ENCODE results near the gene RMND1. TPM values are rescaled to one million over a fixed set of nuclear protein-coding genes. Genes with fewer than 3 reads are reported as not detected.
A peak's percentile ranks its signal among the peaks of the same experiment; 100 is the strongest.

Gene RMND1, protein sequence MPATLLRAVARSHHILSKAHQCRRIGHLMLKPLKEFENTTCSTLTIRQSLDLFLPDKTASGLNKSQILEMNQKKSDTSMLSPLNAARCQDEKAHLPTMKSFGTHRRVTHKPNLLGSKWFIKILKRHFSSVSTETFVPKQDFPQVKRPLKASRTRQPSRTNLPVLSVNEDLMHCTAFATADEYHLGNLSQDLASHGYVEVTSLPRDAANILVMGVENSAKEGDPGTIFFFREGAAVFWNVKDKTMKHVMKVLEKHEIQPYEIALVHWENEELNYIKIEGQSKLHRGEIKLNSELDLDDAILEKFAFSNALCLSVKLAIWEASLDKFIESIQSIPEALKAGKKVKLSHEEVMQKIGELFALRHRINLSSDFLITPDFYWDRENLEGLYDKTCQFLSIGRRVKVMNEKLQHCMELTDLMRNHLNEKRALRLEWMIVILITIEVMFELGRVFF
- 56.2 and 60.8 TPM in 2 replicates for total RNA-seq (2014; rRNA removed; shearing (Covaris generic); ENCODE audit: low replicate concordance)

DNA sequence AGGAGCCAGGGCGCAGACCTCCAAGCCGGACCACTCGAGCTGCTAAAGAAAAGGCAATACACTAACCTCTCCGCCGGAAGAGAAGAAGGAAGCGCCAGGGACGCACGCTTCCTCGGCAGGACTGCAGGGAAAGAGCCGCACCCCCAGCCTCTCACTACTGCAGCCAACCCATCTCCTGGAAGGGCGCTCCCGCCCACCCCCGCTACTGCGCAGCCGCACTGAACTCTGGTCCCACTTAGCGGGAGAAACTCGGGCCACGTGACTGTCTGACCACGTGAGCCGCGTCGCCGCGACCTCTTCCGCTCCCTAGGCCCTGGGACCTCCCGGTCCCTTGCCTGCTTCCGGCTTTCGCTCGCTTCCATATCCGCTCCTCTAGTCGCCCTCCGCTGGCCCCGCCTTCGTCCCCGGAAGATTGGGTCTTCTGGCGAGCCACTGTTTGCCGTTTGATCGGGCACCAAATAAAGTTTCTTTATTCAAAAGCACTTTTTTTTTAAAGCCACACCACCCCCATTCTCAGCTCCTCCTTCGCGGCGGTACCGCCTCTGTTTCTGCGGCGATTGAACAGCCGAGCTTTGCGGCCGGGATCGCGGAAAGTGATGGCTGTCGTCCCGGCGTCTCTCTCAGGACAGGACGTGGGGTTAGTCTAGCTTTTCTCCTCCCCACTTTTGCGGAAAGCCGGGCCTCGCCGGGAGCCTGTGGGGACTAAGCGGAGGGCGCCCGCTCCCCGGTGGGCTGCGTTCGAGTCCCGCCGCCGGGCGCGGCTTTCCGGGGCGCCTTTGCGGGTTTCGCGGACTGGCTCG, at the start of gene RMND1:
TSS of gene RMND1 (minus strand) at position 177 of the 800 bp plus-strand sequence. CDS start 6,315 bp downstream, outside the sequence.
- in situ Hi-C loops (cut with HindIII; ENCODE audit: low pct_unique_long_range_greater_than_20kb, low sequenced_read_pairs) = no loop called here
- peak; percentile 99 for DNase-seq (ENCODE audit: low read depth)

DNA sequence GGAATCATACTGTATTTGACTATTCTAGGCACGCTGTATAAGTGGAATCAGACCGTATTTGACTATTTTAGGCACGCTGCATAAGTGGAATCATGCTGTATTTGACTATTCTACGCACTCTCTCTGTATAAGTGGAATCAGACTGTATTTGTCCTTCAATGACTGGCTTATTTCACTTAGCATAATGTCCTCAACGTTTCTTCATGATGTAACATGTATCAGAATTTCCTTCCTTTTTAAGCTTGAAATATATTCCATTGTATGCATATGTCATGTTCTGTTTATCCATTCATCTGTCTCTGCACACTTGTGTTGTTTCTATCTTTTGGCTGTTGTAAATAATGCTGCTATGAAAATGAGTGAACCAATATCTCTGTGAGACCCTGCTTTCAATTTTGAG, 47.6 kb upstream of the RMND1 start:
- DNase-seq (ENCODE audit: low read depth) = no peak
- in situ Hi-C loops (cut with HindIII; ENCODE audit: low pct_unique_long_range_greater_than_20kb, low sequenced_read_pairs) = no loop called here

DNA sequence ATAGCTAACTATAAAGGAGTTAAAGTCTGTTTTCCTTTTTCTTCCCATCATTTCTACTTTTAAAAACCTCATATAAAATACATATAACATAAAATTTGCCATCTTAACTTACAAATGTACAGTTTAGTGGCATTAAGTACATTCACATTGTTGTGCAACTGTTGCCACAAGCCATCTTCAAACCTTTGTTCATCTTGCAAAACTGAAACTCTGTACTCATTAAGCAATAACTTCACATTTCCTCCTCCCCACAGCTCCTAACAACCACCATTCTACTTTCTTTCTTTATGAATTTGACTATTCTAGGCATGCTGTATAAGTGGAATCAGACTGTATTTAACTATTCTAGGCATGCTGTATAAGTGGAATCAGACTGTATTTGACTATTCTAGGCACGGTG, 46.4 kb upstream of the RMND1 start:
- DNase-seq (ENCODE audit: low read depth) = no peak
- in situ Hi-C loops (cut with HindIII; ENCODE audit: low pct_unique_long_range_greater_than_20kb, low sequenced_read_pairs) = no loop called here

DNA sequence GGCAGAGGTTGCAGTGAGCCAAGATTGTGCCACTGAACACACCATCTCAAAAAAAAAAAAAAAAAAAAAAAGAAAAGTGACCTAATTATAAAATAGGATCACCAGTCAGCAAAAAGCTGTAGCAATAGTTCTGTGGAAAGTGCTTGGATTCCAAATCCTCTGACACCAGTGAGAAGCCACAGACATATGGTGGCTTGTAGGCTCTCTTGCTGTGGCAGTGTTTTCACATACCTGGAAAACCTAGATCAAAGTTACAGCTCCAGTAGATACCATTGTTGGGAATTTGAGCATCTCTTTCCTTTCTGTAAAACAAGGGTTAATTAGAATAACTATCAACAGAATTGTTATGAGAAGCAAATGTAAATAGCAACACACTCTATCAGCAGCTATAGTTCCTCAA, 46.0 kb upstream of the RMND1 start:
- DNase-seq (ENCODE audit: low read depth) = no peak
- in situ Hi-C loops (cut with HindIII; ENCODE audit: low pct_unique_long_range_greater_than_20kb, low sequenced_read_pairs) = no loop called here

DNA sequence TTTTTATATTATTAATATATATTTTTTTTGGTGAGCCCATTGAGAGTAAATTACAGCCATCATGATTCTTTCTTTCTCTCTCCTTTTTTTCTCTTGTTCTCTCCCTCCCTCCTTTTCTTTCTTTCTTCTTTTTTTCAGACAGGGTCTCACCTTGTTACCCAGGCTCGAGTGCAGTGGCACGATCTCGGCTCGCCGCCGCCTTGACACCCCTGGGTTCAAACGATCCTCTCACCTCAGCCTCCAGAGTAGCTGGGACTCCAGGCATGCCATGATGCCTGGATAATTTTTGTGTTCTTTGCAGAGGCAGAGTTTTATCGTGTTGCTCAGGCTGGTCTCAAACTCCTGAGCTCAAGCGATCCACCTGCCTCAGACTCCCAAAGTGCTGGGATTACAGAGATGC, 43.5 kb upstream of the RMND1 start:
- in situ Hi-C loops (cut with HindIII; ENCODE audit: low pct_unique_long_range_greater_than_20kb, low sequenced_read_pairs) = no loop called here
- DNase-seq (ENCODE audit: low read depth) = no peak

DNA sequence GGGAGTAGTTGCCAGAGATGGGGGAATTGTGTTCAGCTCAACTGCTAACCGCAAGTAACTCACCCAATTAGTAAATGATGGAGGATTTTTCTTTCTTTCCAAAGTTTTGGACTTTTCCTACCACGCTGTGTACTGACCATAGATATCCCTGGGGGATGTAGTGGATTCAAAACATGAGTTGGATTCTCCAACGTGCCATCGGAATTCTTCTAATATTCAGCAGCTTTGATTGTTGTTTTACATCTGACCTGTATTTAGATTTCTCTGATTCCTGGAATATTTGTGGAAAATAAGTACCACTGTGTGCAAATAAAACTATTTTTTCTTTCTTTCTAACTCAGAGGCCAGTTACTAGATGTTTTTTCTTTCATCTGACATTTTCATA, 43.0 kb upstream of the RMND1 start:
- in situ Hi-C loops (cut with HindIII; ENCODE audit: low pct_unique_long_range_greater_than_20kb, low sequenced_read_pairs) = no loop called here
- DNase-seq (ENCODE audit: low read depth) = no peak

DNA sequence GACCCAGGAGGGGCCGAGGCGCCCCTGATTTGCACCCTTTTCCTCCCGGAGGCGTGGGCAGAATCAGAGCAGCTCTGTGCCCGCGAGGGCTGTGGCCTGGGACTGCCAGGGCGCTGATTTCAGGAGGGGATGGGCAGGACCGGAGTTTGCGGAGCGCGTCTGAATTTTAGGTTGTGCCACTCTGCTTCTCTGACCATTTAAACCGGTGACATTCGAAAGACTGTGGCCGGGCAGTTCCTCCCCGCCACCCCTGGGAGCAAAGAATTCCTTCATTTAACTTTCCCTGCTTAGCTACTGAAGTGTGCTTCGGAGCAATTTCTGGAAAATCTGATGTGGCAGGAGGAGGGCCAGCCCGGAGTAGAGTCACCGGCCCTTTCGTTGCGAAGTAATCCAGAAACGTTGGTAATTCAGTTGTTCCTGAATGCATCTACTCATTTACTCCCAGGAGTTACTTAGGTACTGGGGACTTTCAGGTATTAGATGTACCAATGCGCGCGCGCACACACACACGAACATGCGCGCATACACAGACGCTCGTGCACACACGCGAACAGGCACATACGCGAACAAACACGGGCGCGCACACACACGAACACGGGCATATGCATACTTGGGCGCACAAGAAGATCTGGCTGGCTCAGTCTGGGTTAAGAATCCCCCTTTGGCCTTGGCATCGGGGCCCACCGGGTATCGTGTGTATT, 42.5 kb upstream of the RMND1 start:
- in situ Hi-C loops (cut with HindIII; ENCODE audit: low pct_unique_long_range_greater_than_20kb, low sequenced_read_pairs) = no loop called here
- no peak for DNase-seq (ENCODE audit: low read depth)

DNA sequence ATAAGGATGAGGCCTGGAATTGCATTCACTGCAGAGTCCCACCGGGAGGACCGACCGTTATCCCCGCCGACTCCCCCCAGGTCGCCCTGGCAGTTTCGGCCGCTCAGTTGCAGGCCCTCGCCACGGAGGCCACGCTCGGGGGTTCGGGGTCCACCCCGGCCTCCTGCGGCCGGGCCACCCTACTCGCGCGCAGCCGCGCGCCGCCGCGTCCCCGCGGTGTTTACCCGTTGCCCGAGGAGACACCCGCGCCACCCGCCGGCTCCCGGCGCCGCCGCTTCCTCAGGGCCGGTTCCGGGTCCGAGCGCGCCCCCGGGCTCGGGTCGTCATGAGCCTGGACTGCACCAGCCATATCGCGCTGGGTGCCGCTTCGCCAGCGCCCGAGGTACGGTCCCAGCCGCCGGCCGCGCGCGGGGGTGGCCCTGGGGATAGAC, 41.9 kb upstream of the RMND1 start, which contains the start of gene CCDC170:
TSS of gene CCDC170 (plus strand) at position 214 of the 431 bp plus-strand sequence. CDS start at position 326, 112 bp downstream.
- no peak for DNase-seq (ENCODE audit: low read depth)
- in situ Hi-C loops (cut with HindIII; ENCODE audit: low pct_unique_long_range_greater_than_20kb, low sequenced_read_pairs) = no loop called here

DNA sequence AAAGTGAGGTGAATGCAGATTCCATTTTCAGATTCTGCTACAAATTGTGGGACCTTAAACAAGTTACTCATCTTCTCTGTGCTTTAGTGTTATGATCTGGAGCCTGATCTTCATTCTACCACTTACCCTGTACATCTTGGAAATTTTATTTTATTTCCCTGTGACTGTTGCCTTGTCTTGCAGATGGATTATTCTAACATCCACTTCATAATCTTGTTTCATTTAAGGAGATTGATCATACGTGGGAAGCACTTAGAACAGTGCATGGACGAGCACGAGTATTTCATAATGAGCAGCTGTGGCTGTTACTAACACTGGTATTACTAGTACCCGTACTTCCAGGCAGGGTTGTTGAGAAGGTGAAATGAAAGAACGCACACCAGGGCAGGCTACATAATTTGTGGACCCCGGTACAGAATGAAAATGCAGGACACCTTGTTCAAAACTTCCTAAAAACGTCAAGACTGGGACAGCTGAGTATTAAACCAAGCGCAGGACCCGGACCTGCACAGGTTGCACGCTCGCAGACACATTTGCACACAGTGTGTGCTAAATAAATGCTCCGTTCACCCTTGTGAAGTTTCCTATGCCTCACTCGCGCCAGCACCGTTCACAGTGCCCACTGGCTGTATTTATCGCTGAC, 41.4 kb upstream of the RMND1 start:
- in situ Hi-C loops (cut with HindIII; ENCODE audit: low pct_unique_long_range_greater_than_20kb, low sequenced_read_pairs) = no loop called here
- DNase-seq (ENCODE audit: low read depth) = no peak

DNA sequence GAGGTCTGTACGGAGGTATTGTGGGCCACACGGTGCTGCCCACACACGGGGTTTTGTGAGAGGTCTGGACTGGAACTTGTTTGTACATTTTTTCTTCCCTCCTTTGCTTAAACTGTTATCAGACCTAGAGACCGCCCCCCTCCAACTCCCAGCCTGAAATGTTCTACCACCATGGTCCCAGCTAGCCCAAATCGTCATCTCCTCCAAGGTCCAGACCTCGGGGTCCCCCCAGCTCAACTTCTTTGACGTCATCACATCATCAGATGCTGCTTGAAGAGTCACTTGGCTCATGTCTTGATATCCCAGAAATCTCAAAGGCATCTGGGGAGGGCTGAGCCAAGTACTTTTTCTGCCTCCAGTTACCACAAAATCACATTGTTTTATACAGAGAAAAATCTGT, 39.1 kb upstream of the RMND1 start:
- DNase-seq (ENCODE audit: low read depth) = no peak
- in situ Hi-C loops (cut with HindIII; ENCODE audit: low pct_unique_long_range_greater_than_20kb, low sequenced_read_pairs) = no loop called here

DNA sequence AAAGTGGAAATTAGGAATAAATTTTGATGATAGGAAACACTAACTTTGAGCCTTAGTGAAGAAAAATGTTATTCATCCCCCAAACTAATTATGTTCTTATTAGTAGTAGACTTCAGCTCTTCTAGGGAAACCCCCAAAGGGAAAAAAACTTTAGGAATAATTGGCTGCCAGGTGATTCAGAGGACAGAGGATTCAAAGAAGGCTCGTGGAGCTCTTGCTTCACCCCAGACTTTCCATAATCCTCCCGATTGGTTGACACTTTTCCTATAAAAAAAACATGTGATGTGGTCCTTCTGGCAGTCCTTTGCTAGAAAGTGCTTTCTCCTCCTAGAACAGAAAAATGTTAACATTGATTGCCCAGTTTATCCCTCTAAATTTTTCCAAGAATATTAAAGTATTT, 36.3 kb upstream of the RMND1 start:
- DNase-seq (ENCODE audit: low read depth) = no peak
- in situ Hi-C loops (cut with HindIII; ENCODE audit: low pct_unique_long_range_greater_than_20kb, low sequenced_read_pairs) = no loop called here

DNA sequence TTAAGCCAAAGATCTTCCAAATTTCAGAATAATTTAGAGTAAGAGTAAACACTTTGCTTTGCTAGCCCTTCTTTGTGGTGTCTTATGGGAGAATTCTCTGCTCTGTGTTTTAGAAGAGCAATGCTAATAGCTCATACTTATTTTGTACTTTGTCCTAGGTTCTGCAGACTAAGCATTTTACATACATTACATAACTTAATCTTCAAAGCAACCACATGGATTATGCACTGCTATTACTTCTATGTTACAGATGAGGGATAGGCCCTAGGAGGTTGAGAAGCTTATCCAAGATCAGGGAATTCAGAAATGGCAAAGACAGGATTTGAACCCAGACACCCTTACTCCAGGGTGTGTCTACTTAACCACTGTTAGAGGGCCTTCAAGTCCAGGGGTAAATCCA, 32.1 kb upstream of the RMND1 start:
- in situ Hi-C loops (cut with HindIII; ENCODE audit: low pct_unique_long_range_greater_than_20kb, low sequenced_read_pairs) = no loop called here
- no peak for DNase-seq (ENCODE audit: low read depth)

DNA sequence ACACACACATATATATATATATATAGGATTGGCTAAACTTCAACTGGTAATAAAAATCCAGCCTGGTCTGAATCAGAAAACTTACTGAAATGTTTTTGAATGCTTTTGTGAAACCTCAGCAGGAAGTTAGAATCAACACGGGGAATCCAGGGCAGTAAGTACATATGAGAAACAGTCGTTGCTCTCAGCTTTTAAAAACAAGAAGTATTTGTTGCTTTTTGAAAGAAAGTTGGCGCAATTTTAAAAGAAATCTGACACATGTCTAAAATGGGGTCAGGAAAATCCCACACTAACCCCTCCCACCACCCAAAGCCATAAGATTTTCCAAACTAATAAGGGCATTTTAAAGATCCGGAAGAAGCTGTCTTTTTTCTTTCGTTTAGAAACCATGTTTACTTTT, 30.4 kb upstream of the RMND1 start:
- no peak for DNase-seq (ENCODE audit: low read depth)
- in situ Hi-C loops (cut with HindIII; ENCODE audit: low pct_unique_long_range_greater_than_20kb, low sequenced_read_pairs) = no loop called here

DNA sequence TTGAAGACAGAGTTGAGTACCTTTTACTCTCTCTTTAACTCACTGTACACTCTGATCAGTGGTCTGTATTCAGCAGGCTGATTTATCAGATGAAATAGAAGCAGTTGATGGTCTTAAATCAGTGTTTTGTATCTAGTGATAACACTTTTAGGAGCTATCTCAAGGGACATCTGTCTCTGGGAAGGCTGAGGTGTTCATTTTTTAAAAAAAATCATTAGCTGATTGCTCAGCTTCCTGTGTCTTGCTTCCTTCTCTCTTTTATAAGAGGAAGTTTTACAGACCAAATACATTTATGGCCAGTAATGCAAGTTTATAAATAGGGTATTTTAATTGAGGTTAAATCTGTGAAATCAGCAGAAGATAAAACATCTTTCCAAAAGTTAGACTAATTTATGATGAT, 29.9 kb upstream of the RMND1 start:
- DNase-seq (ENCODE audit: low read depth) = no peak
- in situ Hi-C loops (cut with HindIII; ENCODE audit: low pct_unique_long_range_greater_than_20kb, low sequenced_read_pairs) = no loop called here

DNA sequence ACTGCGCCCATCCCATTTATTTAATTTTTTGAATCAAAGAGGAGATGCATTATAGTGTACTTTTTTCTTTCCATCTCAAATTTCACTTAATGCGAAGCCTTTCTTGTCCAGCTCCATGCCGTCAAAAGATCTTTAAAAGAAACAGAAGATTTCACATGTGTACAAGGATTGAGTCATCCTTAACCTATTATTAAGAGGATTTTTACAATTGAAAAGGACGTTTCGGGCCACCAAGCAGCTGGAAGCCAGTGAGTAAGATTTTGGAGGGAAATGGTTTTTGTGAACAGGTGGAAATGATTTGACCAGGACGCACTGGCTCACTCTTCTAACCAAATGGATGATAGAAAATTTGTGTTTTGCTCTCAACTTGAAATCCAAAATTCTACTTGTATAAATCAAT, 26.7 kb upstream of the RMND1 start:
- DNase-seq (ENCODE audit: low read depth) = no peak
- in situ Hi-C loops (cut with HindIII; ENCODE audit: low pct_unique_long_range_greater_than_20kb, low sequenced_read_pairs) = no loop called here

DNA sequence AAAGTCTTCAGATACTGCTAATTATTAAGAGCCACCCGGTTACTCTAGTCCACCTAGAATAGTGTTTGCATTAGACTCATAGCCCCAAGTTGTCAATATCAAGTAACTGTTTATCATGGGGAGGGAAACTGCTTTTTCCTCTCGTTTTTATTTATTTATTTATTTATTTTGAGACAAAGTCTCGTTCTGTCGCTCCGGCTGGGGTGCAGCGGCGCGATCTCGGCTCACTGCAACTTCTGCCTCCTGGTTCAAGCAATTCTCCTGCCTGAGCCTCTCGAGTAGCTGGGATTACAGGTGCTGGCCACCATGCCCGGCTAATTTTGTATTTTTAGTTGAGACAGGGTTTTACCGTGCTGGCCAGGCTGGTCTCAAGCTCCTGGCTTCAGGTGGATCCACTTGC, 25.8 kb upstream of the RMND1 start:
- no peak for DNase-seq (ENCODE audit: low read depth)
- in situ Hi-C loops (cut with HindIII; ENCODE audit: low pct_unique_long_range_greater_than_20kb, low sequenced_read_pairs) = no loop called here

DNA sequence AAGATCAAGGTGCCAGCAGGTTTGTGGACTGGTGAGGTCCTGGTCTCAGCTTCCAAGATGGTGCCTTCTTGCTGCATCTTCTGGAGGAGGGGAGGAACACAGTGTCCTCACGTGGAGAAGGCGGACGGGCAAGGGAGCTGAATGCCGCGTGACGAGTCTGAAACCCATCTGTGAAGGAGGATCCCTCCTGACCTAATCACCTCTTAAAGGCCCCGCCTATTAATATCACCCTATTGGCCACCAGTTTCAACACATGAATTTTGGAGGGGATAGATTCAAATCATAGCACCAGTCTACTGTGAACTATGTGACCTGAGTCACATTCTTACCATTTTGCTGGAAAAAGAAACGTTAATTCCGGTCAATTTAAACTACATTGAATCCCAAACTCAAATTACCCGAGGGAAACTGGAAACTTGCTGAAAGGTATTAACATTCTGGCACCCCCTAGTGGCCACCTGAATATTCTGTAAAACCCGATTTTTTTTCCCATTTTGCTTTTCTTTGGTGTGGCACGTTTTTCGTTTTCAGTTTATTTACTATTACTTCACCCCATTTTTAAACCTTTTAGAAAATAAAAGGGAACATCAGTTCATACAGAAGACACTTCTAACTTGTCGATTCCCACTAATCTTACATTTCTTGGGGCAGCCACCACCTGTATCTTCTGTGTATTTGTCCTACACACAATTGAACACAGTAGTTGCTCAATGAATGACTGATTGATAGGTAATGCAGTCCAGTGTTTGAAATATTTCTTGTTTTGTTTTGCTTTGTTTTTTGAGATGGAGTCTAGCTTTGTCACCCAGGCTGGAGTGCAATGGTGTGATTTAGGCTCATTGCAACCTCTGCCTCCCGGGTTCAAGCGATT, 24.0 kb upstream of the RMND1 start:
- in situ Hi-C loops (cut with HindIII; ENCODE audit: low pct_unique_long_range_greater_than_20kb, low sequenced_read_pairs) = no loop called here
- peak; percentile 81 for DNase-seq (ENCODE audit: low read depth)
